Kidney tubule cell (primary cell): ENCODE measurements around the gene PHLDA2.
"Not testable (repeated sequence)": the region's sequence is repeated elsewhere in the genome, so short reads cannot be mapped to it uniquely, and the experiment has no call there.

ENCODE experiments used
- DNase-seq: peaks from one replicate; pipeline ENCODE4 v3.0.0-alpha.2; 2018; ENCODE audit warnings: low spot score

Gene PHLDA2

GRCh38 chr11:2914455-2915195 is 14.6 kb downstream of the PHLDA2 start:
- no peak for DNase-seq

GRCh38 chr11:2913776-2914175 is 15.4 kb downstream of the PHLDA2 start:
- DNase-seq, result no peak

DNA sequence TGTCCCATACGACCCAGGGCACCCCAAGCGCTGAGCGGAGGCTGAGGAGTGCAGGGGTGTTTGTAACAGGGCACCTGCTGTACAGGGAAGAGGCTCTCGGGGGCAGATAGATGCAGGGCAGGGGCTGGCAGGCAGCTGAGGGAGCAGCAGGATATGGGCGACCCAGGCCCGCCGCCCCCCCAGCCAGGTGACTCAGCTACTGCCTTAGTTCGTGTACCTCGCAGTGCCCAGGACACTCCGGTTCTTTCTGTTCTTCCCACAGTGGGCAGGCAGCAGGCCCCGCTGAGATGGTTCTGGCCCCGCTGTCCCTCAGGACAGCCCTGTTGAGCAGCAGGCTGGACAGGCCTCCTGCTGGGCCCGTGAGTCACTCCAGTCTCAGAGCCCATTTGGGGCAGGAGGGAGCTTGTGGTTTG is 16.2 kb downstream of the PHLDA2 start:
- peak; percentile 51 for DNase-seq

GRCh38 chr11:2912498-2912897 is 16.7 kb downstream of the PHLDA2 start:
- DNase-seq, result peak; percentile 94

GRCh38 chr11:2911785-2912391 is 17.3 kb downstream of the PHLDA2 start:
- no peak for DNase-seq

DNA sequence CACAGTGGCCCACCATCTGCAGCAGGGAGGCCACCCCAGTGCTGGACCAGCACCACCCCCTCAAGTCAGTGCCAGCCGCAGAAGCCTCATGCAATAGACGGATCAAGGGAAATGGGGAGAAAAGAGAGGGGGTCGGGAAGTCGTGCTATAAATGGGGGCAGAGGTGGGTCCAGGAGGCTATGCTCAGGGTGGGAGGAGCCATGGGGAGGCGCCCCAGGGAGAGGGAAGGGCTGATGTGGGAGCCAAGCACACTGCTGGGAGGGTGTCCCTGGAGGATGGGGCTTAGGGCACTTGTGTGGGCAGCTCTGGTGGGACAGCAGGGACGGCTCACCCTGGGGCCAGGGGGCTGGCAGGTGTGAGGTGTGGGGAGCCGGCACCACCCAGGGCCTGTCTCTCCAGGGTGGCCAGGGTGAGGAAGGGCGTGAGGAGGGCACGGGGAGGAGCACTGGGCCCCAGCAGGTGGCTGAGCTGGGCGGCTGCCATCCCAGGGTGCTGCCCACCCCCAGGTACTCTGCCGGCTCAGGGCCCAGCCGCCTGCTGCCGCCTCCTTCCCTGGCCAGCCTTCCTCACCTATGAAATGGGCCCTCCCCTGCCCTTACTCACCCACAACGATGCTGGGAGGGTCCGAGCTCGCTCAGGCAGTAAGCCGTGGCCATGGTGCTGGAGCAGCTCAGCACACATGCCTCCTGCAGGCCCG is 18.0 kb downstream of the PHLDA2 start:
- DNase-seq, result peak; percentile 59

GRCh38 chr11:2910401-2910955 is 18.7 kb downstream of the PHLDA2 start:
- no peak for DNase-seq

DNA sequence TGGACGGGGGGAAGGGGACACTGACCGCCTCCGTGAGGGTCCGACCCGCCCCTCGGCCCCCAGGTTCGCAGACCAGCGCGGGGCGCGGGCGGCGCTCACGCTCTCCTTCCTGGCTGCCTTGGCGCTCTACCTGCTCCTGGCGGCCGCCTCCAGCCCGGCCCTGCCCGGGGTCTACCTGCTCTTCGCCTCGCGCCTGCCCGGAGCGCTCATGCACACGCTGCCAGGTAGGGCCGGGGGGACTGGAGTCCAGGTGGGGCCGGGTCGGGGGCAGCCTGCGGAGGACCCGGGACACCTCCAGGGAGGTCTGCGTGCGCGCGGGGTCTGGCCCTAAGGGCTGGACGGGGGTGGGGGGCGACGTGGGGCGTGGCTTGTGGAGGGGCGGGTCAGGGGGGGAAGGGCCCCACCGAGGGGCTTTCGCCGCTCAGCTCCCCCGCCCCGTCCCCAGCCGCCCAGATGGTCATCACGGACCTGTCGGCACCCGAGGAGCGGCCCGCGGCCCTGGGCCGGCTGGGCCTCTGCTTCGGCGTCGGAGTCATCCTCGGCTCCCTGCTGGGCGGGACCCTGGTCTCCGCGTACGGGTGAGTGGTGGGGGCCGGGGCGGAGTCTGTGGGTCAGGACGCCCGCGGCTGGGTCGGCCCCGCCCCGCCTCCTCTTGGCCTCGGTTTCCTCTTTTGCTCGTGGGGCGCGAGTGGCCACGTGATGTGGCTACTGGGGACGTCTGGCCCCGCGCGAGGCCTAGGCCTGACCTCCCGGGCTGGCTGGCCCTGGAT is 19.9 kb downstream of the PHLDA2 start:
- no peak for DNase-seq

GRCh38 chr11:2908130-2908529 is 21.1 kb downstream of the PHLDA2 start:
- no peak for DNase-seq

GRCh38 chr11:2905299-2905698 is 23.9 kb downstream of the PHLDA2 start:
- DNase-seq, result not testable (repeated sequence)

GRCh38 chr11:2904153-2905052 is 24.8 kb downstream of the PHLDA2 start:
- no peak for DNase-seq

GRCh38 chr11:2903672-2904011 is 25.6 kb downstream of the PHLDA2 start:
- no peak for DNase-seq

DNA sequence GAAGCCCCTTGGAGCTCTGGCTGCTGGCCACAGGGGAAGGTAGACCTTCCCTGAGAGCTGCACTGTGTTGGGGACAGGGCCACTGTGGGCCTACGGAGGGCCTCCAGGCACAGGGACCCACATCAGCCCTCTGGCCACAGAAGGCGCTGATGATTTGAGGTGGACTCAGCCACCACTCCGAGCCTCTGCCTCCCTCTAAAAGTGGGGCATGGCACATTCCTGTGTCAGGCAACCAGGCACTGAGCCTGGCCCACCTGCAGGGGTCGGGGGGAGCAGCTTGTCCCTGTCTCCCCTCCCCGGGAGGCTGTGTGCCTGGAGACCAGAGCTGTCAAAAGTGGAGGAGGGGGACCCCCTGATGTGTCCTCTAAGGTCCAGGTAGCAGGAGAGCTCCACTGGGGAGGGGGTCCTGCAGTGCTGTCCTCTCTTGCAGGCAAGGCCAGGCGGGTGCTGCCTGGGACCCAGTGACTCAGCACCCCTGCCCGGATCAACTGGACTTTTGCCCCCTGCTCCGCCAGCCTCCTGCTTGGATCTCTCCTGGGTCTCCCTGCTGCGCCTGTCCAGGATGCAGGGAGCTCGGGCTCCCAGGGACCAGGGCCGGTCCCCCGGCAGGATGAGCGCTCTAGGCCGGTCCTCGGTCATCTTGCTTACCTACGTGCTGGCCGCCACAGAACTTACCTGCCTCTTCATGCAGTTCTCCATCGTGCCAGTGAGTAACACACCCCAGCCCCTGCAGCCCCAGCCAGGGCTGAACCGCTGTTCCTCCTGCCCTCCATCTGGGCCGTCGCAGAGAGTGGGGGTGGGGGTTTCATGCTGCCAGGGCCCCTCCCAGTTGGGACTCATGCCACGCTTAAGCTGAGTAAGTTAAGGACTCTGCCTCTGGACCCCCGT is 26.2 kb downstream of the PHLDA2 start:
- no peak for DNase-seq

DNA sequence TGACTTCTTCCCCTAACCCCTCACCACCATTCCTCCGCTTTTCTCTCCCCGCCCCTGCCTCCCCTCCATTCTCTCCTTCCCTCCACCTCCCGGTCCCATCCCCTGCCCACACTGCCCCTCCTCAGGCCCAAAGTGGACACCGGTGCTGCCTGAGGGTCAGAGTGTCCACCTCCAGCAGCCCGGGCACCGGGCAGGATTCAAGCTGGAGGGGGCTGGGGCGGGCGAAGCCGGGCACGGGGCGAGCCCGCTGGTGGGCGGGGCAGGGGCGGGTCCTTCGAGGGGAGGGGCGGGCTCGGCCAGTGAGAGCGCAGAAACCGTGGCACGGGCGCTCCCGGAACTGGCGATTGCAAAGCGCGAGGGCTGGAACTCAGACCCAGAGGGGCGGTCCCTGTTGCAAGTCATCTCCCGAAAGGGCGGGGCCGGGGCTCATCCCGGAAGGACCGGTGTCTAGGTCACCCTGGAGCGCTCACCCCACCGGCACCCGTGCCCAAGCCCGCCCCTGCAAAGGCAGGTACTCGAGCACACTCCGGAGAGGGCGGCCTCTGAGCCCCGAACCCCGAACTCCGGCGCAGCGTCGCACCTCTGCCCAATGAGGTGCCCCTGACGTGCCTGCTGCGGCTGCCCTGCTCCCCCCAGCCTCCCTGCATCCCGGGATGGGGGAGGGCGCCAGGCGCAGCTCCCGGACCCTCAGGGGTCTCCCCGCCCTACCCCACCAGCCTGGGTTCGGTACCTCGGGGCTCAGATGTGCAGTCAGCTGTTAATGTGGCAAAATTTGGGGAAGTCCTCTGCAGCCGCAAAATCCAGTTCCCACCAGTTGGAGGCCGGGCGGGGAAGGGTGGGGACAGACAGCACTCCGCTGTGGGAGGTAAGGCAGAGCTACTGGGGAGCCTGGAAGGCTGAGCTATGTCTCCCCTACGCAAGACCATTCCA is 27.1 kb downstream of the PHLDA2 start:
- peak; percentile 93 for DNase-seq

- no peak for DNase-seq
Observed at GRCh38 chr11:2901196-2901796, 27.9 kb downstream of the PHLDA2 start.

DNA sequence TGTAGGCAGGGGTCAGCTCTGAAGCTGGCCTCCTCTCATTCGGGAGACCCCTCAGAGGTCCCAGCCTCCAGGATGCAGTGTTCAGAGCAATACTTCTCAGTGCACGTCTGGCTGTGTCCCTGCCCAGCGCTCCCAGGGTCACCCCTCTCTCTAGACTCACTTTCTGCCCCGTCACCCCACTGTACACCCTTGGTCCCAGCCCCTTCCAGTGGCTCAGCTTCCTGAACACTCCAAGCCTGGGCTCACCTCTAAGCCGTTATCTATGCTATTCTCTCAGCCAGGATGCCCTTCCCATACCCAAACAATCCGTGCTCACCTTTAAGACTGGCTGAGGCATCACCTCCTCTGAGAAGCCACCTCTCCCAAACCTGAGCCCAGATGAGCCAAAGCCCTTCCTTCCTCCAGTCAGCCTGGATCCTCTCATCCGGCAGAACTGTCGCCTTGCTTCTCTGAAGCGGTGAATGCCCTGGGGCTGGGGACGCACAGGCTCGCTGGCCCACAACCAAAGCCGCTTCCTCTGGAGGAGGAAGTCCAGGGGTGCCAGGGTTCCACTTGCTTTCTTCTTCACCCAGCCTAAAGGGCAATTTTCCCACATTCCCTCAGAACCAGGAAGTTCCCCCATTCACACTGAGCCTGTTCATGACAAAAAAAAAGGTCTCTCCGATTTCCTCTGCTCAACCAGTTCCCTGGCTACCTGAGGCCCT is 30.0 kb downstream of the PHLDA2 start:
- DNase-seq, result peak; percentile 39

DNA sequence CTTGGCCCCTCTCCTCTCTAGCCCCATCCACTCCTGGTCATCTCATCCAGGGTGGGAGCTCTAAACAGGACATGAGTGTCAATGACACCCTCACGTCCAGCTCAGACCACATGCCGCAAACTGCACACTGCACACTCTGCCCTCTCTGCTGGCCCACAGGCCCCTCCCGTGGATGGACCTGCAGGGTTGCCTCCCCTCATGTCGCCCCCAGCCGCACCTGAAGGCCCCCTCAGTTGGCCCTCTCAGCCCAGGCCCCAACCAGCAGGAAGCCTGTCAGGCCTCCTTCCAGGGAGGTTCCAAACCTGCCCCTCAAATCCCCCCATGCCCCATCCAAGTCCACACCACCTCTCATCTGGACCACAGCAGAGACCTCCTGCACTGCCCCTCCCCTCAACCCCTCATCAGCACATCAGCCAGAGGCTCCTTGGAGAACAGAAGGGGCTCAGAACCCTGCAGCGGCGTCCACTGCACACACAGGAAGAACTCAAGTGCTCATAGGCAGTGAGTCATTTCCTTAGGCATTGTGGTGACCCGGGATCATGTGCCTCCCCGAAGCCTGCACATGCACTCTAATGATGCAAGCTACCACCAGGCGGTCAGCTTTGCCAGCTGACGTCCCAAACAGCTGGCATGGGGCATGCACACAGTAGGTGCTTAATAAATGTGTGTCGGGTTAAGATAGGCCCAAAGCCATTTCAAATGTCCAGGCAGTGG is 30.7 kb downstream of the PHLDA2 start:
- peak; percentile 85 for DNase-seq
